Activated CD8-positive, alpha-beta memory T cell treated with anti-CD3 and anti-CD28 coated beads for 4 hours (primary cell): ENCODE results near the gene CARM1.
"Not testable (repeated sequence)": the region's sequence is repeated elsewhere in the genome, so short reads cannot be mapped to it uniquely, and the experiment has no call there.

Experiments
- DNase-seq, 2 donors: peaks; one replicate each; pipeline ENCODE4 v3.0.0-alpha.2; 2020; ENCODE audit warnings: low read depth in 2 of 2

The CARM1 gene

GRCh38 chr19:10846500-10847202 lies 24.7 kb upstream of the CARM1 start:
- DNase-seq: no peak

GRCh38 chr19:10848230-10848856 lies 23.0 kb upstream of the CARM1 start, which contains the start of gene C19orf38:
Gene C19orf38 (plus strand): TSS chr19:10848415. CDS start chr19:10848509, 94 bp downstream.
- DNase-seq: no peak

GRCh38 chr19:10850631-10851030 lies 20.7 kb upstream of the CARM1 start:
- no peak for DNase-seq

GRCh38 chr19:10852098-10852800 lies 19.1 kb upstream of the CARM1 start:
- no peak for DNase-seq

DNA sequence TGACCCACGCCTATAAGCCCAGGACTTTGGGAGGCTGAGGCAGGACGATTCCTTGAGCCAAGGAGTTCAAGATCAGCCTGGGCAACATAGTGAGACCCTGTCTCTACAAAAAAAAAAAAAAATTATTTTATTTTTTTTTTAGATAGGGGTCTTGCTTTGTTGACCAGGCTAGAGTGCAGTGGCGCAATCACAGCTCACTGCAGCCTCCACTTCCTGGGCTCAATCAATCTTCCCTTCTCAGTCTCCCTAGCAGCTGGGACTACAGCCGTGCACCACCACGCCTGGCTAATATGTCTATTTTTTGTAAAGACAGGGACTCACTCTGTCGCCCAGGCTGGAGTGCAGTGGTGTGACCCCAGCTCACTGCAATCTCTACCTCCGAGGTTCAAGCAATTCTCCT lies 18.4 kb upstream of the CARM1 start:
- DNase-seq: no peak

- DNase-seq: no peak
These were observed 16.8 kb upstream of the CARM1 start for GRCh38 chr19:10854350-10855089.

GRCh38 chr19:10855879-10856522 lies 15.4 kb upstream of the CARM1 start:
- DNase-seq: no peak

DNA sequence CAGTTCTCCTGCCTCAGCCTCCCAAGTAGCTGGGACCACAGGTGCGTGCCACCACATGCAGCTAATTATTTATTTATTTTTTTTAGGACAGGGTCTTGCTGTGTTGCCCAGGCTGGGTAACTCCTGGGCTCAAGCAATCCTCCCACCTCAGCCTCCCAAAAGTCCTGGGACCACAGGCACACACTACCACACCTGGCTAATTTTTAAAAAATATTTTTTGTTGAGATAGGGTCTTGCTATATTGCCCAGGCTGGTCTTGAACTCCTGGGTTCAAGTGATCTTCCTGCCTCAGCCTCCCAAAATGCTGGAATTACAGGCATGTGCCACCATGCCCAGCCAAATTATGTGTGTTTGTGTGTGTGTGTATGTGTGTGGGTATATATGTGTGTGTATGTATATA lies 14.5 kb upstream of the CARM1 start:
- DNase-seq: not testable (repeated sequence)

- DNase-seq: no peak
These were observed 13.0 kb upstream of the CARM1 start for GRCh38 chr19:10858204-10858828.

DNA sequence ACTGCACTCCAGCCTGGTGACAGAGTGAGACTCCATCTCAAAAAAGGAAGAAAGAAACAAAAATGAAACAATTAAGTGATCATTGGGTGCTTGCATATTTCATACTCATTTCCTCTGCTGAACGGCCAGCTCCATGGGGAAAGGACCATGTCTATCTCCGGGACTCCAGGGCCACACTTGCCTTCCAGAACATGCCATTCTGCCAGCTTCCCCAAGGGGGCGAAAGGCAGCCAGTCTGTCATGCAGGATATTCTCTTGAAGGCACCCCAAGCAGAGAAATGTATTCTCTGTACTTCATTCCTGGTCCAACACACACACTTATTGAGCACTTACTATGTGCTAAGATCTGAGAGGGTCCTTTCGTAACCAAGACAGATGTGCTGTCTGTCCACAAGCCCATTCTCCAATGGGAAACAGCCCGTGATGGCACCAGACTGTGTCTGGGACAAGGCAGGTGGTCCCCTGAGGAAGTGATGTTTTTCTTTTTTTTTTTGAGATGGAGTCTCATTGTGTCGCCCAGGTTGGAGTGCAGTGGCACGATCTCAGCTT lies 10.2 kb upstream of the CARM1 start:
- no peak for DNase-seq

DNA sequence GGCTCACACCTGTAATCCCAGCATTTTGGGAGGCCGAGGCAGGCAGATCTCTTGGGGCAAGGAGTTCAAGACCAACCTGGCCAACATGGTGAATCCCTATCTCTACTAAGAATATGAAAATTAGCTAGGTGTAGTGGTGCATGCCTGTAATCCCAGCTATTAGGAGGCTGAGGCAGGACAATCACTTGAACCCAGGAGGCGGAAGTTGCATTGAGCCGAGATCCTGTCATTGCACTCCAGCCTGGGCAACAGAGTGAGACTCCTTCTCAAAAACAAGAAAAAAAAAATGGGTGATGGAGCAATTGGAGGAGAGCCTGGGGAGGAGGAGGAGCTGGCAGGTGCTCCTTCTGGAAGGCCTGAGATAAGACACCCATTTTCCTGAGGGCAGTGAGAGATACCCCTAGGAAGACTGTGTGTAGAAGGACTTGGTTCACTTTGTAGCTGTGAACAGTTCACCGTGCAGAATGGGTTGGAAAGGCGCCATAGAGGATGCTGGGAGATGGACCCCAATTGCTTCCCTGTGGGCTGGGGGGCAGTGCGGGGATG lies 8.7 kb upstream of the CARM1 start:
- DNase-seq: no peak

DNA sequence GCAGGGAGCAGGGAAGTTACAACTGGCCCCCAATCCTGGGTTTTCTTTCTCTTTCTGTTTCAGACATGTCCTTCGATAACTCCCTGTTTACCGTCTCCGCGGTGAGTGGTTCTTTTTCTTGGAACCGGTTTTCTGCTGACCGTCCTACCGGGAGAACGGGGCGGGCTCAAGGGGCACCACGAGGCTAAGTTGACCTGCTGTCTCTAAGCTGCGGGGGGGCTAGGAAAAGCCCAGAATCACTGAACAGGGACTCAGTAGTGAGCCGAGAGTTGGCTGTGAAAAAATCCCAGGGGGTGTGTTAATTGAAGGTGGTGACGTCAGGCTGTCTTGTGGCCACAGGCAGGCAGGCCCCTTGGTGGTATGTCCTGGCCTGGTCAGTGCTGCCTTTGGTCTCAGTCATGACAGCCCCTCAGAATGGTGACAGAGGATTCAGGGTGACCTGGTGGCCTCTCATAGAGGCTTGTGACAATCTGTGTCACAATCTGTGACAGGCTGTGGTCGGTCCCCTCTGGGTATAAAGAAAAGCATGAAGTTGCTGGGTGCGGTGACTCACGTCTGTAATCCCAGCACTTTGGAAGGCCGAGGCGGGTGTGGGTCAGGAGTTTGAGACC lies 8.1 kb upstream of the CARM1 start:
- DNase-seq: no peak

DNA sequence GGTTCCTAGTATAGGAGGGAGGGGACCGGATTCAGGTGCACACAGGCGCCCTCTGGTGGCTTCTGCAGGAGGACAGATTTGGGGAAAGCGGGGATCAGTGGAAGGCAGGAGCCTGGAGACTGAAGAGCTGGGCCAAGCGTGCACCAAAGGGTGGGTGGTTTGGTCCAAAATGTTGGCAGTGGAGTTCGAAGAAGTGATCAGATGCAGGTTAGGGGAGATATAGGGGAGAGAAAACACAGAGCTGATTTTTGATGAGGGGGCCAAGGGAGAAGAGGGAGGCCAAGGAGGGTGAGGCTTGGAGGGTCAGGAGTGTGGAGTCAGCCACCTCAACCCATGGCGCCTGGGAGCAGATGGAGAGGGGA lies 6.8 kb upstream of the CARM1 start:
- peak; percentile 52 to 56 for DNase-seq

- no peak for DNase-seq
These were observed 4.9 kb upstream of the CARM1 start for GRCh38 chr19:10866495-10866894.

- no peak for DNase-seq
These were observed 2.3 kb upstream of the CARM1 start for GRCh38 chr19:10868872-10869547.

DNA sequence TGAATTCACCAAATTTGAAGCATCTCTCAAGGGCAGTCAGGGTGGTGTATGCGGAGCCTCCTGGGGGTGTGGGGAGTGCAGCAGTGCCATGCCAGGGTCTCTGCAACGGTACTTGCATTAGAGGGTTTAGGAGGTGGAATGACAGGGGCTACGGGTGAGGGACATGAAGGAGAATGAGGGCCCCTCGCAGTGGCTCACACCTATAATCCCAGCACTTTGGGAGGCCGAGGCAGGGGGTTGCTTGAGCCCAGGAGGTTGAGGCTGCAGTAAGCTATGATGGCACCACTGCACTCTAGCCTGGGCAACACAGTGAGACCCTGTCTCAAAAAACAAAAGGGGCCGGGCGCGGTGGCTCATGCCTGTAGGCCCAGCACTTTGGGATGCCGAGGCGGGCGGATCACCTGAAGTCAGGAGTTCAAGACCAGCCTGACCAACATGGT lies 1.5 kb upstream of the CARM1 start:
- not testable (repeated sequence) for DNase-seq

DNA sequence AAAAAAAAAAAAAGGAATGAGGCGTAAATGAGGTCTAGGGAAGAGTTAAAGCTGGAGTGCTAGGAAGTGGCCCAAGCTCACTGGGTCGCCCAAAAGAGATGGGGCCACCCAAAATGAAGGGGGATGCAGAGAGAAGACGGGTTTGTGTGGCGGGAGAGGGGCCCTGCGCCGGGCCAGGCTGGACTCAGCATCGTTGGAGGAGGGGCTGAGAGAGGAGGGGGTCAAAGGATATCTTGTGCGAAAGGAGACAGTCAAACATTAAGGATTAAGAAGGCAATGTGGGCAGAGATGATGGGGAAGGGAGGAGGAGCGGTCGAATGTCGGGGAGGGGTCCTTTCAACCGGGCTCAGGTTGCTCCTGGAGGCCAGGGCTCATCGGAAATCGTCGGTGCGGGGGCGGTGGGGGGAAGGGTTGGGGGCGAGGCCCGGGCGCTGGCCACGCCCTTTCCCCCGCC lies 825 bp upstream of the CARM1 start:
- no peak for DNase-seq

GRCh38 chr19:10871711-10872545 lies 575 bp downstream of the CARM1 start:
- no peak for DNase-seq
